Central memory CD8-positive, alpha-beta T cell (primary cell): ENCODE data around the gene KRTCAP3.

Source experiments
- ATAC-seq: fragments of 150-1000 bp; cut with Tn5 transposase; replicated peaks from 2 replicates; pipeline ENCODE4 v1.10.0; 2022; ENCODE audit warnings: mild to moderate bottlenecking, moderate FRiP score, moderate number of reproducible peaks; ENCODE audit not compliant: poor library complexity, severe bottlenecking; ENCODE audit errors: extremely low read depth
- DNase-seq, 2 donors: peaks; one replicate each; pipeline ENCODE4 v3.0.0; 2021; ENCODE audit warnings: low spot score in 2 of 2
- H3K27ac Mint-ChIP-seq: one replicate; pipeline ENCODE4 v1.8.0; 2022; ENCODE audit warnings: low read depth, mild to moderate bottlenecking, moderate library complexity, mixed read lengths
- H3K27me3 Mint-ChIP-seq: one replicate; pipeline ENCODE4 v1.8.0; 2022; ENCODE audit warnings: mixed read lengths
- H3K36me3 Mint-ChIP-seq: one replicate; pipeline ENCODE4 v1.8.0; 2022; ENCODE audit warnings: mild to moderate bottlenecking, moderate library complexity, mixed read lengths; ENCODE audit not compliant: insufficient read depth
- H3K4me1 Mint-ChIP-seq: one replicate; pipeline ENCODE4 v1.8.0; 2022; ENCODE audit warnings: mixed read lengths
- H3K4me3 Mint-ChIP-seq: one replicate; pipeline ENCODE4 v1.8.0; 2022; ENCODE audit warnings: mild to moderate bottlenecking, moderate library complexity, mixed read lengths
- H3K9me3 Mint-ChIP-seq: one replicate; pipeline ENCODE4 v1.8.0; 2022; ENCODE audit warnings: mixed read lengths

The KRTCAP3 gene

GRCh38 chr2:27441958-27442919 is at the start of gene KRTCAP3:
TSS of gene KRTCAP3 (plus strand) at chr2:27442381. CDS start at chr2:27442413, 32 bp downstream.
- Mint-ChIP-seq H3K36me3 (peaks cover 52% of the 10 kb centered on the region), H3K27ac (peak within 1 kb of the TSS; percentile 76), H3K9me3 (no peaks in the 10 kb centered on the region), H3K4me1 (no peaks in the 10 kb centered on the region), H3K27me3 (no peaks in the 10 kb centered on the region), H3K4me3 (no peak within 1 kb of the TSS)
- no peak for DNase-seq
- no peak for ATAC-seq

GRCh38 chr2:27393225-27393624 is 49.0 kb upstream of the KRTCAP3 start:
- DNase-seq (no peak), ATAC-seq (no peak)
- H3K27me3 Mint-ChIP-seq = no peaks in the 10 kb centered on the region
- H3K4me1 Mint-ChIP-seq = peaks cover 32% of the 10 kb centered on the region
- H3K9me3 Mint-ChIP-seq = no peaks in the 10 kb centered on the region
- H3K4me3 Mint-ChIP-seq = no peak overlapping the region
- H3K36me3 Mint-ChIP-seq = peaks cover 18% of the 10 kb centered on the region
- H3K27ac Mint-ChIP-seq = peak overlapping the region; percentile 53

GRCh38 chr2:27398962-27399361 is 43.2 kb upstream of the KRTCAP3 start:
- no peak overlapping the region for H3K4me3 Mint-ChIP-seq
- no peaks in the 10 kb centered on the region for H3K27me3 Mint-ChIP-seq
- no peak for ATAC-seq
- peaks cover 7% of the 10 kb centered on the region for H3K36me3 Mint-ChIP-seq
- peaks cover 38% of the 10 kb centered on the region for H3K4me1 Mint-ChIP-seq
- no peak for DNase-seq
- H3K27ac Mint-ChIP-seq = peak overlapping the region; percentile 77
- no peaks in the 10 kb centered on the region for H3K9me3 Mint-ChIP-seq

GRCh38 chr2:27400348-27401135 is 41.6 kb upstream of the KRTCAP3 start:
- H3K9me3 Mint-ChIP-seq = no peaks in the 10 kb centered on the region
- peaks cover 38% of the 10 kb centered on the region for H3K4me1 Mint-ChIP-seq
- no peak overlapping the region for H3K4me3 Mint-ChIP-seq
- DNase-seq (no peak), ATAC-seq (no peak)
- peaks cover 12% of the 10 kb centered on the region for H3K36me3 Mint-ChIP-seq
- no peaks in the 10 kb centered on the region for H3K27me3 Mint-ChIP-seq
- peak overlapping the region; percentile 78 for H3K27ac Mint-ChIP-seq

- H3K4me3 Mint-ChIP-seq = peak overlapping the region; percentile 86
Measured at GRCh38 chr2:27407798-27408491, 34.2 kb upstream of the KRTCAP3 start.

GRCh38 chr2:27408601-27409320 is 33.4 kb upstream of the KRTCAP3 start:
- H3K4me3 Mint-ChIP-seq = peak overlapping the region; percentile 86
- peaks cover 16% of the 10 kb centered on the region for H3K36me3 Mint-ChIP-seq
- no peaks in the 10 kb centered on the region for H3K9me3 Mint-ChIP-seq
- H3K27ac Mint-ChIP-seq = peak overlapping the region; percentile 75
- peaks cover 16% of the 10 kb centered on the region for H3K27me3 Mint-ChIP-seq
- peaks cover 35% of the 10 kb centered on the region for H3K4me1 Mint-ChIP-seq
- ATAC-seq = no peak
- DNase-seq = no peak

More at GRCh38 chr2:27407798-27408491, 34.2 kb upstream of the KRTCAP3 start:
- H3K27me3 Mint-ChIP-seq = peaks cover 12% of the 10 kb centered on the region
- ATAC-seq (no peak), DNase-seq (no peak)
- H3K36me3 Mint-ChIP-seq = peaks cover 16% of the 10 kb centered on the region
- H3K9me3 Mint-ChIP-seq = no peaks in the 10 kb centered on the region
- peak overlapping the region; percentile 52 for H3K27ac Mint-ChIP-seq
- H3K4me1 Mint-ChIP-seq = peaks cover 35% of the 10 kb centered on the region

- Mint-ChIP-seq H3K27ac (peak within 1 kb of the TSS; percentile 75), H3K9me3 (no peaks in the 10 kb centered on the region), H3K4me3 (peak within 1 kb of the TSS; percentile 86), H3K36me3 (peaks cover 14% of the 10 kb centered on the region), H3K27me3 (peaks cover 16% of the 10 kb centered on the region), H3K4me1 (peaks cover 35% of the 10 kb centered on the region)
- ATAC-seq = peak; percentile 96
- peak; percentile 94 to 95 for DNase-seq
Measured at GRCh38 chr2:27409321-27410073, 32.7 kb upstream of the KRTCAP3 start, which contains the start of gene PPM1G. TSS of gene PPM1G (minus strand) at chr2:27409591. CDS start at chr2:27409422, 169 bp downstream.

- H3K9me3 Mint-ChIP-seq = no peaks in the 10 kb centered on the region
- H3K27ac Mint-ChIP-seq = no peak overlapping the region
- H3K27me3 Mint-ChIP-seq = peaks cover 16% of the 10 kb centered on the region
- H3K4me1 Mint-ChIP-seq = peaks cover 19% of the 10 kb centered on the region
- H3K4me3 Mint-ChIP-seq = no peak overlapping the region
- peaks cover 6% of the 10 kb centered on the region for H3K36me3 Mint-ChIP-seq
- ATAC-seq (no peak), DNase-seq (no peak)
Measured at GRCh38 chr2:27412419-27413152, 29.6 kb upstream of the KRTCAP3 start.

- peaks cover 16% of the 10 kb centered on the region for H3K27me3 Mint-ChIP-seq
- H3K4me1 Mint-ChIP-seq = no peaks in the 10 kb centered on the region
- H3K36me3 Mint-ChIP-seq = no peaks in the 10 kb centered on the region
- ATAC-seq (no peak), DNase-seq (no peak)
- no peaks in the 10 kb centered on the region for H3K9me3 Mint-ChIP-seq
- H3K27ac Mint-ChIP-seq = no peak overlapping the region
- H3K4me3 Mint-ChIP-seq = no peak overlapping the region
Measured at GRCh38 chr2:27416151-27416550, 26.0 kb upstream of the KRTCAP3 start.

GRCh38 chr2:27420996-27421395 is 21.2 kb upstream of the KRTCAP3 start:
- Mint-ChIP-seq H3K27me3 (no peaks in the 10 kb centered on the region), H3K36me3 (no peaks in the 10 kb centered on the region), H3K4me3 (no peak overlapping the region), H3K4me1 (no peaks in the 10 kb centered on the region), H3K27ac (no peak overlapping the region), H3K9me3 (no peaks in the 10 kb centered on the region)
- ATAC-seq = no peak
- DNase-seq = no peak
